GM04503 (cell line): ENCODE results near the gene SORCS3.

Experiments
- DNase-seq: peaks from one replicate; pipeline ENCODE4 v3.0.0-alpha.2; 2012; ENCODE audit warnings: low read depth

Gene SORCS3

GRCh38 chr10:105189463-105189800, 548.3 kb downstream of the SORCS3 start:
- DNase-seq = peak; percentile 47

GRCh38 chr10:105192146-105192545, 551.1 kb downstream of the SORCS3 start:
- no peak for DNase-seq

GRCh38 chr10:105192861-105193260, 551.8 kb downstream of the SORCS3 start:
- no peak for DNase-seq

GRCh38 chr10:105195831-105196230, 554.7 kb downstream of the SORCS3 start:
- DNase-seq = no peak

GRCh38 chr10:105197598-105198364, 556.7 kb downstream of the SORCS3 start:
- no peak for DNase-seq

GRCh38 chr10:105206616-105207015, 565.5 kb downstream of the SORCS3 start:
- DNase-seq = no peak

- DNase-seq = no peak
These were observed 566.4 kb downstream of the SORCS3 start for GRCh38 chr10:105207476-105207995.

- no peak for DNase-seq
These were observed 569.5 kb downstream of the SORCS3 start for GRCh38 chr10:105210546-105210945.

GRCh38 chr10:105237685-105238084, 596.6 kb downstream of the SORCS3 start:
- no peak for DNase-seq

- no peak for DNase-seq
These were observed 598.5 kb downstream of the SORCS3 start for GRCh38 chr10:105239311-105240219.

GRCh38 chr10:105241254-105241653, 600.2 kb downstream of the SORCS3 start:
- DNase-seq = no peak

GRCh38 chr10:105243381-105243780, 602.3 kb downstream of the SORCS3 start:
- no peak for DNase-seq

GRCh38 chr10:105243825-105244224, 602.7 kb downstream of the SORCS3 start:
- no peak for DNase-seq

- DNase-seq = no peak
These were observed 606.9 kb downstream of the SORCS3 start for GRCh38 chr10:105247831-105248499.

GRCh38 chr10:105252911-105253310, 611.8 kb downstream of the SORCS3 start:
- no peak for DNase-seq

- DNase-seq = no peak
These were observed 612.6 kb downstream of the SORCS3 start for GRCh38 chr10:105253515-105254212.

GRCh38 chr10:105258036-105258673, 617.1 kb downstream of the SORCS3 start:
- DNase-seq = no peak

GRCh38 chr10:105258674-105259065, 617.6 kb downstream of the SORCS3 start:
- DNase-seq = no peak

- no peak for DNase-seq
These were observed 618.1 kb downstream of the SORCS3 start for GRCh38 chr10:105259201-105259600.

GRCh38 chr10:105262666-105263065, 621.6 kb downstream of the SORCS3 start:
- no peak for DNase-seq

GRCh38 chr10:105266966-105267539, 626.0 kb downstream of the SORCS3 start:
- DNase-seq = no peak
